ENCODE measurements around the gene PKNOX1. TPM values are rescaled to one million over a fixed set of nuclear protein-coding genes. Genes with fewer than 3 reads are reported as not detected.
"Not testable (repeated sequence)": the region's sequence is repeated elsewhere in the genome, so short reads cannot be mapped to it uniquely, and the experiment has no call there.

The PKNOX1 gene
- total and polyA plus RNA-seq, 2 donors (not counting 1 experiment from before 2014, with no cell fraction given): 12.2 to 43.8 TPM

GRCh38 chr21:42936360-42936759, 38.0 kb upstream of the PKNOX1 start:
- H3K4me2 ChIP-seq (ENCODE audit: extremely low read depth, insufficient read depth, low read length); H3K4me1 ChIP-seq (ENCODE audit: control insufficient read depth, extremely low read depth, insufficient read depth, low read length); H3K4me3 ChIP-seq (replicated peaks in 1 of 4; ENCODE audit: control extremely low read depth in 1 of 4, insufficient read depth in 1 of 4, low read depth in 3 of 4, low read length in 4 of 4); H3K9me3 ChIP-seq (ENCODE audit: control insufficient read depth, insufficient read depth, low read depth, low read length); H3K27me3 ChIP-seq (ENCODE audit: control insufficient read depth, insufficient read depth, low read length); H4K20me1 ChIP-seq (ENCODE audit: control insufficient read depth, extremely low read depth, insufficient read depth, low read length); H2AFZ ChIP-seq (ENCODE audit: low read length); H3K27ac ChIP-seq (ENCODE audit: insufficient read depth, low read length); H3K36me3 ChIP-seq (ENCODE audit: control insufficient read depth, insufficient read depth, low read length); H3K79me2 ChIP-seq (ENCODE audit: control insufficient read depth, insufficient read depth, low read length); H3K9ac ChIP-seq (ENCODE audit: insufficient read depth, low read length); DNase-seq (ENCODE audit: low read depth in 2 of 2): not testable (repeated sequence)

- H3K27me3 ChIP-seq (ENCODE audit: control insufficient read depth, insufficient read depth, low read length); H3K9me3 ChIP-seq (ENCODE audit: control insufficient read depth, insufficient read depth, low read depth, low read length); DNase-seq (ENCODE audit: low read depth in 2 of 2); H3K9ac ChIP-seq (ENCODE audit: insufficient read depth, low read length); H4K20me1 ChIP-seq (ENCODE audit: control insufficient read depth, extremely low read depth, insufficient read depth, low read length); H3K36me3 ChIP-seq (ENCODE audit: control insufficient read depth, insufficient read depth, low read length); H3K27ac ChIP-seq (ENCODE audit: insufficient read depth, low read length); H3K4me1 ChIP-seq (ENCODE audit: control insufficient read depth, extremely low read depth, insufficient read depth, low read length); H3K79me2 ChIP-seq (ENCODE audit: control insufficient read depth, insufficient read depth, low read length); H3K4me3 ChIP-seq (replicated peaks in 1 of 4; ENCODE audit: control extremely low read depth in 1 of 4, insufficient read depth in 1 of 4, low read depth in 3 of 4, low read length in 4 of 4); H3K4me2 ChIP-seq (ENCODE audit: extremely low read depth, insufficient read depth, low read length); H2AFZ ChIP-seq (ENCODE audit: low read length): not testable (repeated sequence)
Measured at GRCh38 chr21:42937034-42937940, 37.1 kb upstream of the PKNOX1 start.

GRCh38 chr21:42937960-42938605, 36.3 kb upstream of the PKNOX1 start:
- Histone ChIP-seq H3K27ac (ENCODE audit: insufficient read depth, low read length) (no peak overlapping the region), H3K9me3 (ENCODE audit: control insufficient read depth, insufficient read depth, low read depth, low read length) (no peaks in the 10 kb centered on the region), H3K27me3 (ENCODE audit: control insufficient read depth, insufficient read depth, low read length) (no peaks in the 10 kb centered on the region), H3K9ac (ENCODE audit: insufficient read depth, low read length) (no peak overlapping the region), H3K79me2 (ENCODE audit: control insufficient read depth, insufficient read depth, low read length) (no peaks in the 10 kb centered on the region), H3K4me3 (replicated peaks in 1 of 4; ENCODE audit: control extremely low read depth in 1 of 4, insufficient read depth in 1 of 4, low read depth in 3 of 4, low read length in 4 of 4) (no peak overlapping the region), H4K20me1 (ENCODE audit: control insufficient read depth, extremely low read depth, insufficient read depth, low read length) (no peaks in the 10 kb centered on the region), H2AFZ (ENCODE audit: low read length) (no peak overlapping the region), H3K4me1 (ENCODE audit: control insufficient read depth, extremely low read depth, insufficient read depth, low read length) (peaks cover 3% of the 10 kb centered on the region), H3K4me2 (ENCODE audit: extremely low read depth, insufficient read depth, low read length) (no peak overlapping the region), H3K36me3 (ENCODE audit: control insufficient read depth, insufficient read depth, low read length) (no peaks in the 10 kb centered on the region)
- DNase-seq (ENCODE audit: low read depth in 2 of 2): peak in 1 of 2 donors; percentile 35
- no peak for TF ChIP-seq EZH2 (IDR thresholded peaks at IDR 0.05; ENCODE audit: low read length, missing control alignments)
- TF ChIP-seq CTCF (conservative IDR thresholded peaks at IDR 0.05 in 1 of 2, IDR thresholded peaks at IDR 0.05 in 1 of 2; ENCODE audit: low read depth in 1 of 2, low read length in 2 of 2): no peak

GRCh38 chr21:42938606-42938995, 35.8 kb upstream of the PKNOX1 start:
- not testable (repeated sequence) for H3K27me3 ChIP-seq (ENCODE audit: control insufficient read depth, insufficient read depth, low read length); H4K20me1 ChIP-seq (ENCODE audit: control insufficient read depth, extremely low read depth, insufficient read depth, low read length); H3K79me2 ChIP-seq (ENCODE audit: control insufficient read depth, insufficient read depth, low read length); DNase-seq (ENCODE audit: low read depth in 2 of 2); H3K9me3 ChIP-seq (ENCODE audit: control insufficient read depth, insufficient read depth, low read depth, low read length); H3K4me3 ChIP-seq (replicated peaks in 1 of 4; ENCODE audit: control extremely low read depth in 1 of 4, insufficient read depth in 1 of 4, low read depth in 3 of 4, low read length in 4 of 4); H3K27ac ChIP-seq (ENCODE audit: insufficient read depth, low read length); H3K36me3 ChIP-seq (ENCODE audit: control insufficient read depth, insufficient read depth, low read length); H2AFZ ChIP-seq (ENCODE audit: low read length); H3K9ac ChIP-seq (ENCODE audit: insufficient read depth, low read length); H3K4me2 ChIP-seq (ENCODE audit: extremely low read depth, insufficient read depth, low read length); H3K4me1 ChIP-seq (ENCODE audit: control insufficient read depth, extremely low read depth, insufficient read depth, low read length)
